Fibroblast of lung (primary cell): ENCODE measurements around the gene RANBP10. TPM values are rescaled to one million over a fixed set of nuclear protein-coding genes. Genes with fewer than 3 reads are reported as not detected.

Source experiments
- DNase-seq, 2 donors: peaks; one replicate each; pipeline versions ENCODE4 v3.0.0 to v3.0.0-alpha.2; 2010; ENCODE audit warnings: low read depth in 2 of 2
- H2AFZ ChIP-seq: 2 replicates; pipeline ENCODE4 v1.5.1; 2012; ENCODE audit warnings: low read length, control low read depth, inconsistent platforms
- H3K27ac ChIP-seq: 2 replicates; pipeline ENCODE4 v1.5.1; 2011; ENCODE audit warnings: low read length, control low read depth; ENCODE audit not compliant: insufficient read depth
- H3K27me3 ChIP-seq: 2 replicates; pipeline ENCODE4 v1.5.1; 2011; ENCODE audit warnings: mild to moderate bottlenecking, low read length; ENCODE audit not compliant: control insufficient read depth, insufficient read depth
- H3K36me3 ChIP-seq: 2 replicates; pipeline ENCODE4 v1.5.1; 2011; ENCODE audit warnings: low read length; ENCODE audit not compliant: control insufficient read depth, insufficient read depth
- H3K4me1 ChIP-seq: 2 replicates; pipeline ENCODE4 v1.5.1; 2011; ENCODE audit warnings: low read length; ENCODE audit not compliant: control insufficient read depth, insufficient read depth; ENCODE audit errors: extremely low read depth
- H3K4me2 ChIP-seq: 2 replicates; pipeline ENCODE4 v1.5.1; 2011; ENCODE audit warnings: low read length, control low read depth; ENCODE audit not compliant: insufficient read depth; ENCODE audit errors: extremely low read depth
- H3K4me3 ChIP-seq, 4 experiments: fragments of 200-600 bp in 1 of 4; sonication (generic) in 1 of 4; replicated peaks in 1 of 4; 2 replicates each; pipeline ENCODE4 v1.5.1; 2011 to 2016; ENCODE audit warnings: low read length in 4 of 4, low read depth in 3 of 4, mild to moderate bottlenecking in 3 of 4, control low read depth in 2 of 4, inconsistent platforms in 1 of 4, mixed read lengths in 1 of 4; ENCODE audit not compliant: insufficient read depth in 1 of 4; ENCODE audit errors: control extremely low read depth in 1 of 4
- H3K79me2 ChIP-seq: 2 replicates; pipeline ENCODE4 v1.5.1; 2012; ENCODE audit warnings: mild to moderate bottlenecking, low read length, inconsistent platforms; ENCODE audit not compliant: control insufficient read depth, insufficient read depth
- H3K9ac ChIP-seq: 2 replicates; pipeline ENCODE4 v1.5.1; 2011; ENCODE audit warnings: mild to moderate bottlenecking, low read length, control low read depth; ENCODE audit not compliant: insufficient read depth
- H3K9me3 ChIP-seq: 2 replicates; pipeline ENCODE4 v1.5.1; 2012; ENCODE audit warnings: low read depth, low read length; ENCODE audit not compliant: control insufficient read depth, insufficient read depth
- H4K20me1 ChIP-seq: 2 replicates; pipeline ENCODE4 v1.5.1; 2011; ENCODE audit warnings: low read length; ENCODE audit not compliant: control insufficient read depth, insufficient read depth; ENCODE audit errors: extremely low read depth
- CTCF ChIP-seq, 2 donors: IDR thresholded peaks in 1 of 2; conservative IDR thresholded peaks in 1 of 2; 1 replicate in 1 of 2; 2 replicates in 1 of 2; pipeline ENCODE4 v1.5.1; 2011 to 2012; ENCODE audit warnings: low read length in 2 of 2, control low read depth in 1 of 2, inconsistent platforms in 1 of 2, low read depth in 1 of 2, mild to moderate bottlenecking in 1 of 2
- EZH2 ChIP-seq: IDR thresholded peaks from 2 replicates; pipeline ENCODE4 v1.5.1; 2012; ENCODE audit warnings: low read length, control low read depth, mild to moderate bottlenecking; ENCODE audit errors: missing control alignments
- polyA plus RNA-seq, 2 donors: library from polyadenylated mRNA; depleted of rRNA in 1 of 2; stranded (reverse) in 1 of 2; unstranded in 1 of 2; fragments of >200 nt; gene quantifications; 2 replicates each; pipeline ENCODE4 v1.2.1, GENCODE V29; 2011 to 2012; ENCODE audit warnings: missing spikeins in 1 of 2
- total RNA-seq: library from RNA; depleted of rRNA; stranded (reverse); fragments of >200 nt; gene quantifications from 2 replicates; pipeline ENCODE4 v1.2.1, GENCODE V29; 2014

Gene RANBP10
- total and polyA plus RNA-seq, 2 donors (not counting 1 experiment from before 2014, with no cell fraction given): 4.6 to 7.1 TPM

- Histone ChIP-seq H2AFZ (no peak overlapping the region), H3K4me1 (peaks cover 6% of the 10 kb centered on the region), H3K9me3 (no peaks in the 10 kb centered on the region), H3K4me2 (peak overlapping the region; percentile 94), H3K27me3 (no peaks in the 10 kb centered on the region), H3K27ac (no peak overlapping the region), H3K79me2 (peaks cover 21% of the 10 kb centered on the region), H3K4me3 (peak overlapping the region; percentile 91 to 99 (median 92)), H3K36me3 (peaks cover 2% of the 10 kb centered on the region), H3K9ac (no peak overlapping the region), H4K20me1 (no peaks in the 10 kb centered on the region)
- TF ChIP-seq EZH2: no peak
- no peak for TF ChIP-seq CTCF (conservative IDR thresholded peaks at IDR 0.05 in 1 of 2, IDR thresholded peaks at IDR 0.05 in 1 of 2; ENCODE audit: low read depth in 1 of 2, low read length in 2 of 2)
- no peak for DNase-seq
These were observed 1.4 kb downstream of the RANBP10 start for GRCh38 chr16:67804853-67805542.

- TF ChIP-seq EZH2 (no peak), CTCF (conservative IDR thresholded peaks at IDR 0.05 in 1 of 2, IDR thresholded peaks at IDR 0.05 in 1 of 2; ENCODE audit: low read depth in 1 of 2, low read length in 2 of 2) (no peak)
- Histone ChIP-seq H3K79me2 (peaks cover 21% of the 10 kb centered on the region), H3K4me2 (no peak overlapping the region), H4K20me1 (no peaks in the 10 kb centered on the region), H3K27me3 (no peaks in the 10 kb centered on the region), H2AFZ (no peak overlapping the region), H3K9ac (no peak overlapping the region), H3K36me3 (peaks cover 2% of the 10 kb centered on the region), H3K27ac (no peak overlapping the region), H3K9me3 (no peaks in the 10 kb centered on the region), H3K4me3 (no peak overlapping the region), H3K4me1 (peaks cover 6% of the 10 kb centered on the region)
- no peak for DNase-seq
These were observed 2.5 kb downstream of the RANBP10 start for GRCh38 chr16:67803894-67804293.

- no peak overlapping the region for H3K9ac ChIP-seq
- no peak overlapping the region for H2AFZ ChIP-seq
- H4K20me1 ChIP-seq: no peaks in the 10 kb centered on the region
- H3K27ac ChIP-seq: no peak overlapping the region
- DNase-seq: no peak
- H3K79me2 ChIP-seq: peaks cover 21% of the 10 kb centered on the region
- H3K9me3 ChIP-seq: no peaks in the 10 kb centered on the region
- no peak overlapping the region for H3K4me2 ChIP-seq
- TF ChIP-seq EZH2 (no peak), CTCF (conservative IDR thresholded peaks at IDR 0.05 in 1 of 2, IDR thresholded peaks at IDR 0.05 in 1 of 2; ENCODE audit: low read depth in 1 of 2, low read length in 2 of 2) (no peak)
- H3K36me3 ChIP-seq: peaks cover 2% of the 10 kb centered on the region
- H3K4me3 ChIP-seq: no peak overlapping the region
- no peaks in the 10 kb centered on the region for H3K27me3 ChIP-seq
- peaks cover 6% of the 10 kb centered on the region for H3K4me1 ChIP-seq
These were observed 4.5 kb downstream of the RANBP10 start for GRCh38 chr16:67801883-67802282.
